IMR-90 (cell line): ENCODE data around the gene TMEM131. TPM values are rescaled to one million over a fixed set of nuclear protein-coding genes. Genes with fewer than 3 reads are reported as not detected.

ENCODE experiments used
- ATAC-seq: fragments of 200-7000 bp; cut with Tn5 transposase; 2 replicates; pipeline ENCODE4 v1.9.1; 2020; ENCODE audit warnings: low read depth, mild to moderate bottlenecking, moderate library complexity
- BruUV-seq: library from RNA; stranded (reverse); fragments of 400-500 nt; replicated peaks from 2 replicates; lab custom pipeline; 2021; lab: Mats Ljungman, UMichigan
- CTCF ChIA-PET: fragments of 300-600 bp; formaldehyde crosslinking; extraction: SDS; loops from one replicate; lab custom pipeline; 2021; ENCODE audit warnings: antibody characterized with exemption; lab: Yijun Ruan, JAX
- POLR2A ChIA-PET: fragments of 300-600 bp; sonication (Branson Sonifier 250); formaldehyde crosslinking; loops from one replicate; lab custom pipeline; 2022; ENCODE audit warnings: antibody characterized with exemption; ENCODE audit not compliant: unreplicated experiment; lab: Charles Lee
- DNase-seq: peaks from one replicate; pipeline ENCODE4 v3.0.0; 2013
- H2AFZ ChIP-seq: replicated peaks from 2 replicates; pipeline ENCODE3; 2013; ENCODE audit warnings: low read length, mild to moderate bottlenecking; ENCODE audit not compliant: poor library complexity
- H2AK5ac ChIP-seq: 2 replicates; pipeline ENCODE4 v1.6.1; 2013; ENCODE audit warnings: low read depth, low read length, inconsistent platforms
- H2AK9ac ChIP-seq: replicated peaks from 2 replicates; pipeline ENCODE3; 2013; ENCODE audit warnings: mild to moderate bottlenecking, low read depth, low read length, moderate library complexity; ENCODE audit not compliant: poor library complexity
- H2BK120ac ChIP-seq: 2 replicates; pipeline ENCODE4 v1.6.1; 2013; ENCODE audit warnings: low read depth, low read length, inconsistent platforms
- H2BK15ac ChIP-seq: 3 replicates; pipeline ENCODE4 v1.6.1; 2013; ENCODE audit warnings: low read depth, low read length, inconsistent platforms
- H2BK20ac ChIP-seq: 2 replicates; pipeline ENCODE4 v1.6.1; 2013; ENCODE audit warnings: low read depth, mild to moderate bottlenecking, inconsistent platforms, low read length, moderate library complexity
- H2BK5ac ChIP-seq: 2 replicates; pipeline ENCODE4 v1.6.1; 2013; ENCODE audit warnings: mild to moderate bottlenecking, low read depth, low read length, inconsistent platforms; ENCODE audit not compliant: poor library complexity, severe bottlenecking
- H3K14ac ChIP-seq: replicated peaks from 2 replicates; pipeline ENCODE4 v1.6.1; 2013; ENCODE audit warnings: low read depth, low read length, inconsistent platforms
- H3K18ac ChIP-seq: 2 replicates; pipeline ENCODE4 v1.6.1; 2013; ENCODE audit warnings: low read depth, low read length, control low read depth
- H3K23ac ChIP-seq: 2 replicates; pipeline ENCODE4 v1.6.1; 2013; ENCODE audit warnings: low read depth, low read length, inconsistent platforms
- H3K27ac ChIP-seq: 2 replicates; pipeline ENCODE4 v1.5.1; 2013; ENCODE audit warnings: mild to moderate bottlenecking, control low read depth, low read length; ENCODE audit not compliant: insufficient read depth
- H3K27me3 ChIP-seq: 2 replicates; pipeline ENCODE4 v1.6.1; 2013; ENCODE audit warnings: low read length; ENCODE audit not compliant: control insufficient read depth, insufficient read depth
- H3K36me3 ChIP-seq: 2 replicates; pipeline ENCODE4 v1.6.1; 2013; ENCODE audit warnings: low read length, mixed read lengths; ENCODE audit not compliant: control insufficient read depth, insufficient read depth
- H3K4ac ChIP-seq: 2 replicates; pipeline ENCODE4 v1.6.1; 2013; ENCODE audit warnings: low read depth, low read length, inconsistent platforms
- H3K4me1 ChIP-seq: 2 replicates; pipeline ENCODE4 v1.6.1; 2013; ENCODE audit warnings: low read length, mixed read lengths; ENCODE audit not compliant: control insufficient read depth, insufficient read depth
- H3K4me2 ChIP-seq: 2 replicates; pipeline ENCODE4 v1.6.1; 2013; ENCODE audit warnings: low read depth, mild to moderate bottlenecking, control low read depth, low read length, moderate library complexity
- H3K4me3 ChIP-seq: 2 replicates; pipeline ENCODE4 v1.5.1; 2013; ENCODE audit warnings: low read depth, mild to moderate bottlenecking, control low read depth, low read length, moderate library complexity; ENCODE audit not compliant: insufficient read depth
- H3K56ac ChIP-seq: 2 replicates; pipeline ENCODE4 v1.6.1; 2013; ENCODE audit warnings: low read length, inconsistent platforms; ENCODE audit not compliant: insufficient read depth; ENCODE audit errors: extremely low read depth
- H3K79me1 ChIP-seq, 2 experiments: 2 replicates each; pipeline ENCODE4 v1.6.1; 2013; ENCODE audit warnings: low read length in 2 of 2, inconsistent platforms in 1 of 2, low read depth in 1 of 2
- H3K9ac ChIP-seq: 2 replicates; pipeline ENCODE4 v1.6.1; 2013; ENCODE audit warnings: low read depth, low read length, control low read depth
- H3K9me1 ChIP-seq: 2 replicates; pipeline ENCODE4 v1.6.1; 2013; ENCODE audit warnings: low read length, inconsistent platforms; ENCODE audit not compliant: insufficient read depth
- H3K9me3 ChIP-seq: 2 replicates; pipeline ENCODE4 v1.6.1; 2013; ENCODE audit warnings: low read length; ENCODE audit not compliant: control insufficient read depth, insufficient read depth
- H4K20me1 ChIP-seq: 2 replicates; pipeline ENCODE4 v1.6.1; 2013; ENCODE audit warnings: low read length, inconsistent platforms; ENCODE audit not compliant: insufficient read depth
- H4K5ac ChIP-seq: 2 replicates; pipeline ENCODE4 v1.6.1; 2013; ENCODE audit warnings: mild to moderate bottlenecking, low read depth, low read length, control low read depth
- H4K8ac ChIP-seq, 2 experiments: 2 replicates each; pipeline ENCODE4 v1.6.1; 2013; ENCODE audit warnings: low read depth in 2 of 2, low read length in 2 of 2, control low read depth in 1 of 2, inconsistent platforms in 1 of 2
- H4K91ac ChIP-seq: 2 replicates; pipeline ENCODE4 v1.6.1; 2013; ENCODE audit warnings: low read depth, low read length, inconsistent platforms; ENCODE audit not compliant: insufficient read depth
- BHLHE40 ChIP-seq: fragments of 150-350 bp; IDR thresholded peaks from 2 replicates; pipeline ENCODE4 v1.6.1; 2016; ENCODE audit warnings: mild to moderate bottlenecking, low read depth, low read length
- CEBPB ChIP-seq: IDR thresholded peaks from 2 replicates; pipeline ENCODE4 v1.6.1; 2012; ENCODE audit warnings: low read depth, low read length, improper control_type of control experiment
- CHD1 ChIP-seq: IDR thresholded peaks from 2 replicates; pipeline ENCODE4 v1.6.1; 2012; ENCODE audit warnings: low read depth, low read length, improper control_type of control experiment
- FOS ChIP-seq: fragments of 150-350 bp; IDR thresholded peaks from 2 replicates; pipeline ENCODE4 v1.6.1; 2016; ENCODE audit warnings: low read depth, low read length
- MAFK ChIP-seq: IDR thresholded peaks from 2 replicates; pipeline ENCODE4 v1.6.1; 2012; ENCODE audit warnings: low read depth, low read length, improper control_type of control experiment
- MXI1 ChIP-seq: IDR thresholded peaks from 2 replicates; pipeline ENCODE4 v1.6.1; 2012; ENCODE audit warnings: low read depth, mild to moderate bottlenecking, low read length, moderate library complexity, borderline replicate concordance
- NFE2L2 ChIP-seq: fragments of 150-350 bp; IDR thresholded peaks from 2 replicates; pipeline ENCODE4 v1.6.1; 2016; ENCODE audit warnings: low read depth, mild to moderate bottlenecking, low read length
- POLR2A ChIP-seq: IDR thresholded peaks from 2 replicates; pipeline ENCODE4 v1.6.1; 2012; ENCODE audit warnings: mild to moderate bottlenecking, low read depth, low read length
- RAD21 ChIP-seq: IDR thresholded peaks from 2 replicates; pipeline ENCODE4 v1.6.1; 2012; ENCODE audit warnings: low read length, improper control_type of control experiment
- RCOR1 ChIP-seq: IDR thresholded peaks from 2 replicates; pipeline ENCODE4 v1.6.1; 2012; ENCODE audit warnings: mild to moderate bottlenecking, low read length, improper control_type of control experiment; ENCODE audit not compliant: insufficient replicate concordance
- WGBS, 2 experiments: methylation state at CpG; one replicate each; pipeline versions ENCODE4 v1.1.5 to v1.1.7; 2013; ENCODE audit warnings: missing lambda C conversion rate in 2 of 2; ENCODE audit not compliant: insufficient read length in 1 of 2; ENCODE audit errors: extremely low coverage in 2 of 2; 5-methylcytosine and 5-hydroxymethylcytosine counted together
- dilution Hi-C: fragments of 300-500 bp; cut with HindIII; formaldehyde crosslinking; loops from one replicate; pipeline ENCODE4 v1.14.3; 2018; ENCODE audit warnings: low sequenced_read_pairs; ENCODE audit not compliant: unreplicated experiment
- in situ Hi-C: fragments of 300-500 bp; cut with MboI; formaldehyde crosslinking; loops from 3 replicates; pipeline ENCODE4 v1.14.3; 2019; ENCODE audit warnings: low sequenced_read_pairs, inconsistent platforms, mixed read lengths
- intact Hi-C: fragments of 100-400 bp; cut with micrococcal nuclease; formaldehyde crosslinking; loops from 2 replicates; pipeline ENCODE4 v1.10.0; 2022
- polyA plus RNA-seq, 3 experiments: library from polyadenylated mRNA; depleted of rRNA; stranded (reverse); fragments of >200 nt; gene quantifications; 2 replicates each; pipeline ENCODE4 v1.2.3, GENCODE V29; 2012; ENCODE audit warnings: low replicate concordance in 1 of 3
- total RNA-seq: library from RNA; depleted of rRNA; stranded (reverse); fragments of >200 nt; gene quantifications from 2 replicates; pipeline ENCODE4 v1.2.3, GENCODE V29; 2012
- TF ChIP-seq, protein P1 (sequence below): fragments of 150-350 bp; IDR thresholded peaks from 2 replicates; pipeline ENCODE4 v1.6.1; 2016; ENCODE audit warnings: low read depth, mild to moderate bottlenecking, low read length, moderate library complexity, borderline replicate concordance
- TF ChIP-seq, protein P2 (sequence below): fragments of 150-350 bp; IDR thresholded peaks from 2 replicates; pipeline ENCODE4 v1.6.1; 2017; ENCODE audit warnings: mild to moderate bottlenecking, antibody characterized with exemption, low read length, low read depth

TMEM131 gene
- total and polyA plus RNA-seq, 2 of the 4 experiments (the other 2 are of a cell fraction), result 13.3 to 14.0 TPM

DNA sequence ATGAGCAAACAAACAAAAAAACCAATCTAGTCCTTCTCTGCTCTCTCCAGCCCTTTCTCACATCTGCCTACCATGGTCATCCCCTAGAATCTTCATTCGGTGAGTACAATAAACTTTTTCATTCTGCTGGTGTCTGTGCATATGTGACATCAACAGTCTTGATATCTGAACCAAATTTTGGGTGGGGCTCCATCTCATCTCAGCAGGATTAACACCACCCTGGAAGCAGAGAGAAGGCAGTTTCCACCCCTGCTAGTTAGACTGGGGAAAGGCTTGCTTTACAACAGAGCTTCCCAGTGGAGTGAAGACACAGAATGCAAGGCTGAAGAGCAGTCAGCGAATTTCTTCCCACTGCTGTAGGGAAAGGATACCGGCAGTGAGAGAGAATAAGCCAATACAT is 116.9 kb downstream of the TMEM131 start:
- Histone ChIP-seq H3K27me3 (no peaks in the 10 kb centered on the region), H2BK5ac (no peak overlapping the region), H3K23ac (no peak overlapping the region), H3K27ac (no peak overlapping the region), H3K14ac (no peak overlapping the region), H3K4ac (no peak overlapping the region), H3K36me3 (no peaks in the 10 kb centered on the region), H3K56ac (no peak overlapping the region), H3K79me1 (peaks cover 3 to 26% of the 10 kb centered on the region in 2 experiments; a peak in 3 of 4 replicates), H3K9me3 (peaks cover 2% of the 10 kb centered on the region), H2AFZ (no peak overlapping the region), H2BK120ac (no peak overlapping the region), H4K91ac (no peak overlapping the region), H2AK9ac (no peak overlapping the region), H4K20me1 (no peaks in the 10 kb centered on the region), H3K4me2 (no peak overlapping the region), H3K9ac (no peak overlapping the region), H3K4me3 (no peak overlapping the region), H4K8ac (no peak overlapping the region), H3K9me1 (no peaks in the 10 kb centered on the region), H3K4me1 (no peaks in the 10 kb centered on the region), H3K18ac (no peak overlapping the region), H2AK5ac (no peak overlapping the region), H4K5ac (no peak overlapping the region), H2BK20ac (no peak overlapping the region), H2BK15ac (no peak overlapping the region)
- ChIA-PET POLR2A (no interaction called here), CTCF (no interaction called here)
- TF ChIP-seq, protein P1, sequence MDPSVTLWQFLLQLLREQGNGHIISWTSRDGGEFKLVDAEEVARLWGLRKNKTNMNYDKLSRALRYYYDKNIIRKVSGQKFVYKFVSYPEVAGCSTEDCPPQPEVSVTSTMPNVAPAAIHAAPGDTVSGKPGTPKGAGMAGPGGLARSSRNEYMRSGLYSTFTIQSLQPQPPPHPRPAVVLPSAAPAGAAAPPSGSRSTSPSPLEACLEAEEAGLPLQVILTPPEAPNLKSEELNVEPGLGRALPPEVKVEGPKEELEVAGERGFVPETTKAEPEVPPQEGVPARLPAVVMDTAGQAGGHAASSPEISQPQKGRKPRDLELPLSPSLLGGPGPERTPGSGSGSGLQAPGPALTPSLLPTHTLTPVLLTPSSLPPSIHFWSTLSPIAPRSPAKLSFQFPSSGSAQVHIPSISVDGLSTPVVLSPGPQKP, result no peak
- no peak for TF ChIP-seq MXI1
- no peak for TF ChIP-seq RAD21
- no peak for TF ChIP-seq CEBPB
- no peak for TF ChIP-seq MAFK
- TF ChIP-seq CHD1, result no peak
- no peak for TF ChIP-seq FOS
- TF ChIP-seq POLR2A, result no peak
- no peak for TF ChIP-seq BHLHE40
- TF ChIP-seq NFE2L2, result no peak
- no peak for TF ChIP-seq RCOR1
- TF ChIP-seq, protein P2, sequence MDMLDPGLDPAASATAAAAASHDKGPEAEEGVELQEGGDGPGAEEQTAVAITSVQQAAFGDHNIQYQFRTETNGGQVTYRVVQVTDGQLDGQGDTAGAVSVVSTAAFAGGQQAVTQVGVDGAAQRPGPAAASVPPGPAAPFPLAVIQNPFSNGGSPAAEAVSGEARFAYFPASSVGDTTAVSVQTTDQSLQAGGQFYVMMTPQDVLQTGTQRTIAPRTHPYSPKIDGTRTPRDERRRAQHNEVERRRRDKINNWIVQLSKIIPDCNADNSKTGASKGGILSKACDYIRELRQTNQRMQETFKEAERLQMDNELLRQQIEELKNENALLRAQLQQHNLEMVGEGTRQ, result no peak
- intact Hi-C loops, result no loop called here
- in situ Hi-C loops, result no loop called here
- DNase-seq, result no peak
- dilution Hi-C loops, result no loop called here
- no peak for ATAC-seq
- BruUV-seq, result no TSS peak
- WGBS, 2 experiments, result no CpG with 5 or more reads among the region's 3 CpGs
